Measurements from ENCODE around the gene KPNB1. TPM values are rescaled to one million over a fixed set of nuclear protein-coding genes. Genes with fewer than 3 reads are reported as not detected.

Gene KPNB1
- total RNA-seq, 1 experiment from 2014 or later, result 437 TPM

- Histone ChIP-seq H3K4me2 (ENCODE audit: low read length) (no peak overlapping the region), H3K9me2 (replicated peaks; ENCODE audit: low read length) (no peaks in the 10 kb centered on the region), H3K36me3 (ENCODE audit: low read depth, low read length) (no peaks in the 10 kb centered on the region), H4K20me1 (ENCODE audit: low read length) (no peaks in the 10 kb centered on the region), H3K27me3 (ENCODE audit: low read length) (no peaks in the 10 kb centered on the region), H2AFZ (ENCODE audit: low read length) (no peak overlapping the region), H3K79me2 (ENCODE audit: low read length) (no peaks in the 10 kb centered on the region), H3K9me3 (ENCODE audit: low read length) (no peaks in the 10 kb centered on the region), H3F3A (ENCODE audit: low read length, unreplicated experiment) (no peaks in the 10 kb centered on the region), H3K27ac (ENCODE audit: low read length) (no peak overlapping the region), H3K4me3 (ENCODE audit: low read length) (no peak overlapping the region), H3K4me1 (ENCODE audit: insufficient read depth, low read length) (no peaks in the 10 kb centered on the region), H3K9ac (ENCODE audit: low read length) (no peak overlapping the region)
- BruUV-seq (replicated peaks), result no TSS peak
- intact Hi-C loops (cut with micrococcal nuclease), result no loop called here
- CTCF ChIA-PET, result no interaction called here
- ATAC-seq (no peak), DNase-seq (no peak)
- POLR2A ChIA-PET (ENCODE audit: unreplicated experiment), result no interaction called here
- TF ChIP-seq, protein P1, sequence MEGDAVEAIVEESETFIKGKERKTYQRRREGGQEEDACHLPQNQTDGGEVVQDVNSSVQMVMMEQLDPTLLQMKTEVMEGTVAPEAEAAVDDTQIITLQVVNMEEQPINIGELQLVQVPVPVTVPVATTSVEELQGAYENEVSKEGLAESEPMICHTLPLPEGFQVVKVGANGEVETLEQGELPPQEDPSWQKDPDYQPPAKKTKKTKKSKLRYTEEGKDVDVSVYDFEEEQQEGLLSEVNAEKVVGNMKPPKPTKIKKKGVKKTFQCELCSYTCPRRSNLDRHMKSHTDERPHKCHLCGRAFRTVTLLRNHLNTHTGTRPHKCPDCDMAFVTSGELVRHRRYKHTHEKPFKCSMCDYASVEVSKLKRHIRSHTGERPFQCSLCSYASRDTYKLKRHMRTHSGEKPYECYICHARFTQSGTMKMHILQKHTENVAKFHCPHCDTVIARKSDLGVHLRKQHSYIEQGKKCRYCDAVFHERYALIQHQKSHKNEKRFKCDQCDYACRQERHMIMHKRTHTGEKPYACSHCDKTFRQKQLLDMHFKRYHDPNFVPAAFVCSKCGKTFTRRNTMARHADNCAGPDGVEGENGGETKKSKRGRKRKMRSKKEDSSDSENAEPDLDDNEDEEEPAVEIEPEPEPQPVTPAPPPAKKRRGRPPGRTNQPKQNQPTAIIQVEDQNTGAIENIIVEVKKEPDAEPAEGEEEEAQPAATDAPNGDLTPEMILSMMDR (conservative IDR thresholded peaks at IDR 0.05; ENCODE audit: low read depth, low read length), result no peak
- TF ChIP-seq EZH2phosphoT487 (IDR thresholded peaks at IDR 0.05; ENCODE audit: borderline replicate concordance, low read length), result no peak
- no peak for TF ChIP-seq EZH2 (IDR thresholded peaks at IDR 0.05; ENCODE audit: low read length, unreplicated experiment)
These were observed 19.1 kb upstream of the KPNB1 start for GRCh38 chr17:47630614-47631013.

GRCh38 chr17:47632991-47633390, 16.7 kb upstream of the KPNB1 start:
- H3K9me3 ChIP-seq (ENCODE audit: low read length), result no peaks in the 10 kb centered on the region
- H2AFZ ChIP-seq (ENCODE audit: low read length), result no peak overlapping the region
- no peak for ATAC-seq
- intact Hi-C loops (cut with micrococcal nuclease), result no loop called here
- ChIA-PET CTCF (no interaction called here), POLR2A (ENCODE audit: unreplicated experiment) (no interaction called here)
- TF ChIP-seq EZH2phosphoT487 (IDR thresholded peaks at IDR 0.05; ENCODE audit: borderline replicate concordance, low read length) (no peak), EZH2 (IDR thresholded peaks at IDR 0.05; ENCODE audit: low read length, unreplicated experiment) (no peak)
- TF ChIP-seq, protein P1 (conservative IDR thresholded peaks at IDR 0.05; ENCODE audit: low read depth, low read length), result no peak
- H3K9me2 ChIP-seq (replicated peaks; ENCODE audit: low read length), result no peaks in the 10 kb centered on the region
- no peak overlapping the region for H3K9ac ChIP-seq (ENCODE audit: low read length)
- no peak overlapping the region for H3K4me2 ChIP-seq (ENCODE audit: low read length)
- no peak for DNase-seq
- no peaks in the 10 kb centered on the region for H3K4me1 ChIP-seq (ENCODE audit: insufficient read depth, low read length)
- H3K27me3 ChIP-seq (ENCODE audit: low read length), result no peaks in the 10 kb centered on the region
- no peak overlapping the region for H3K27ac ChIP-seq (ENCODE audit: low read length)
- no peaks in the 10 kb centered on the region for H4K20me1 ChIP-seq (ENCODE audit: low read length)
- H3K79me2 ChIP-seq (ENCODE audit: low read length), result no peaks in the 10 kb centered on the region
- no peaks in the 10 kb centered on the region for H3K36me3 ChIP-seq (ENCODE audit: low read depth, low read length)
- no peaks in the 10 kb centered on the region for H3F3A ChIP-seq (ENCODE audit: low read length, unreplicated experiment)
- H3K4me3 ChIP-seq (ENCODE audit: low read length), result no peak overlapping the region
- BruUV-seq (replicated peaks), result no TSS peak

- Histone ChIP-seq H3K9ac (ENCODE audit: low read length) (no peak overlapping the region), H3K79me2 (ENCODE audit: low read length) (no peaks in the 10 kb centered on the region), H3K36me3 (ENCODE audit: low read depth, low read length) (no peaks in the 10 kb centered on the region), H3K27me3 (ENCODE audit: low read length) (no peaks in the 10 kb centered on the region), H3K9me2 (replicated peaks; ENCODE audit: low read length) (no peaks in the 10 kb centered on the region), H3F3A (ENCODE audit: low read length, unreplicated experiment) (no peaks in the 10 kb centered on the region), H3K4me1 (ENCODE audit: insufficient read depth, low read length) (no peaks in the 10 kb centered on the region), H2AFZ (ENCODE audit: low read length) (no peak overlapping the region), H3K27ac (ENCODE audit: low read length) (no peak overlapping the region), H4K20me1 (ENCODE audit: low read length) (no peaks in the 10 kb centered on the region), H3K4me2 (ENCODE audit: low read length) (no peak overlapping the region), H3K9me3 (ENCODE audit: low read length) (no peaks in the 10 kb centered on the region), H3K4me3 (ENCODE audit: low read length) (no peak overlapping the region)
- no peak for ATAC-seq
- no peak for DNase-seq
- ChIA-PET POLR2A (ENCODE audit: unreplicated experiment) (no interaction called here), CTCF (no interaction called here)
- no TSS peak for BruUV-seq (replicated peaks)
- intact Hi-C loops (cut with micrococcal nuclease), result no loop called here
- TF ChIP-seq EZH2 (IDR thresholded peaks at IDR 0.05; ENCODE audit: low read length, unreplicated experiment) (no peak), EZH2phosphoT487 (IDR thresholded peaks at IDR 0.05; ENCODE audit: borderline replicate concordance, low read length) (no peak)
- TF ChIP-seq, protein P1 (conservative IDR thresholded peaks at IDR 0.05; ENCODE audit: low read depth, low read length), result no peak
These were observed 15.7 kb upstream of the KPNB1 start for GRCh38 chr17:47633996-47634395.

All from PC-3 (cell line).